Stimulated activated CD8-positive, alpha-beta memory T cell treated with anti-CD3 and anti-CD28 coated beads, Interleukin-2, amount 100 ng/mL, for 48 hours (primary cell): ENCODE measurements around the gene ZYG11A.

Experiments
- DNase-seq, 2 donors: peaks; one replicate each; pipeline ENCODE4 v3.0.0-alpha.2; 2020; ENCODE audit warnings: low read depth in 2 of 2

The ZYG11A gene

DNA sequence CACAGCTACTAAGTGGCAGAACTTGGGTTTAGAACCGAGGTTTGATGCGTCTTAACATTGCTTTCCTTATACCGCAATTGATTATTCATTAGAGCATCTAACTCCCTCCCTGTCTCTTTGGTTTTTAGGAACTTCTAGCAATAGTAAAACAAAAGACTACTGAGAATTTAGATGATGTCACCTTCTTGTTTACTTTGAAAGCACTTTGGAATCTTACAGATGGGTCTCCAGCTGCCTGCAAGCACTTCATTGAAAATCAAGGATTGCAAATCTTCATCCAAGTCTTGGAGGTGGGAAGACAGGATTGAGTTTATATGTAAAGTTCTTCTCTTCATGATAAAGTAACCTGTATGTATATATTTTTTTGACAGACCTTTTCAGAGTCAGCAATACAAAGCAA, 35.0 kb downstream of the ZYG11A start:
- no peak for DNase-seq

DNA sequence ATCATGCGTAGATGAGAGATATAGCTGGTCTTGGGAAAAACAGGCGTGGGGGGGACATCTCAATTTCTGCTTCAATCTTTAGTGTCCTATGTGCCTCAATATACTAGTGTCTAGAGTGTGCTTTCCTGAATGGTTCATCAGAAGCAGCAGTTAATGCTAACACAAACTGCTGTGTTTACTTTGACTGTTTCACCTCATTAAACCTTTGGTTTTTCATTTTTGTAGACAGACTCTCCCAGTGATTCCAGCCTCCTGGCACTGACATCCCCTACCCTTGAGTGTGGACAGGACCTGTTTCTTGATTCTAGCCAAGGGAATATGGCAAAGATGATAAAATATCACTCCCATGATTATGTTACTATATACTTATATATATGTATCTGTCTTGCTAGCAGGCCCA, 37.6 kb downstream of the ZYG11A start:
- DNase-seq = no peak

DNA sequence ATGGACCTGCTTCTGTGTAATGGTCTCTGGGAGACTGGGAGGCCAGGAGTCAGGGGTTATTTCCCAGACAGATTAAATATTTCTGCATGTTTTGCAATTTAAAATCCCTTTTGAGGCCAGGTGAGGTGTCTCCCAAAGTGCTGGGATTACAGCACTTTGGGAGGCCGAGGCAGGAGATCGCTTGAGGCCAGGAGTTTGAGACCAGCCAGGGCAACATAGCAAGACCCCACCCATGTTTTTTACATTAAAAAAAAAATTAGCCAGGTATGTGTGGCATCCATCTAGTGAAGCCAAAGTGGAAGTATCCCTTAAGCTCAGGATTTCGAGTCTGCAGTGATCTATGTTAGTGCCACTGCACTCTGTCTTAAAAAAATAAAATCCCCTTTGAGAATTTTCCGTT, 44.9 kb downstream of the ZYG11A start:
- no peak for DNase-seq

DNA sequence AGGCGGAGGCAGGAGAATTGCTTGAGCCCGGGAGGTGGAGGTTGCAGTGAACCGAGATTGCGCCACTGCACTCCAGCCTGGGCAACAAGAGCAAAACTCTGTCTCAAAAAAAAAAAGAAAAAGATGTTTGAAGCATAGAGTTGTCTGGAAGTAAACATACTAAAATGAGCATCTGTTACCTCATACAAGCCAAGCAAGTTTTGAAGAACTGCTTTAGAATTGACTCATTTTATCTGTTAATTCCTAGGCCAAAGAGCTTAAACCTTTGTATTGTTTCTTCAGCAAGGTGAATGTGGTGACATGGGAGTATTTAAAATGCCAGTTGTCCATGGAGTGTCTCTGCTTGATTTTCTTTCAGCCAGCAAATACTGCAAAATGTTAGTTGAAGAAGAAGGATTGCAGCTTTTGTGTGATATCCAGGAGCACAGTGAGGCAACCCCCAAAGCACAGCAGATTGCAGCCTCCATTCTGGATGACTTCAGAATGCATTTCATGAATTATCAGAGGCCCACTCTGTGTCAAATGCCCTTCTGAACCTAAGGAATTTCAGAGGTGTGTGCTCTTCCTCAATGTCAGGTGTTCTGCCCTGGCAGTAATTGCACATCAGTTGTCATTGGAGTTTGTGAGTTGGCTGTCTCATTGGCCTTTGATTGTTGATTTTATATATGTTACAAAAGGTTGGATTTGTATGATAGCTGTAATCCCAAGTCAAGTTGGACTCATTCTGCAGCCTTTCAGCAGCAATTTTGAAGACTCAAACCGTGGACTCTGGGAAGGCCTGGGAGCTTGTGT, 50.1 kb downstream of the ZYG11A start:
- no peak for DNase-seq

DNA sequence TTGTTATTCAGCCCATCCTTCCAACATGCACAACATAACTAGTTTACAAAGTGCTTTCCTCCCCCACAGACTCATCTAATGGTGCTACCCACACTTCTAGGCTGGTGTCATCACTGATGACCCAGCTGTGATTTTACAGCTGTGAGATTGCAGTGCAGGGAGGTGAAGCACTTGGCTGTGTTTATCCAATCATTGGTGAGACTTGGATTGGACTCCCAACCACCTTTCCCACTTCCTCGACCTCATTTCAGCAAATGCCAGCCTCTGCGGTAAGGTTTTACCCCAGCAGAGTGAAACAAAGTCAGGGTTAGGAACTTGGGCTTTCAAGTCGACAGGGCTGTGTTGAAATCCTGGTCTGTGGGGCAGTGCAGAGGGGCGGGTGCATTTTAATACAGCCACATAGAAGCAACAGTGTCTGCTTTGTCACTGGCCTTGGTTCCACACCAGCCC, 56.9 kb downstream of the ZYG11A start:
- no peak for DNase-seq

DNA sequence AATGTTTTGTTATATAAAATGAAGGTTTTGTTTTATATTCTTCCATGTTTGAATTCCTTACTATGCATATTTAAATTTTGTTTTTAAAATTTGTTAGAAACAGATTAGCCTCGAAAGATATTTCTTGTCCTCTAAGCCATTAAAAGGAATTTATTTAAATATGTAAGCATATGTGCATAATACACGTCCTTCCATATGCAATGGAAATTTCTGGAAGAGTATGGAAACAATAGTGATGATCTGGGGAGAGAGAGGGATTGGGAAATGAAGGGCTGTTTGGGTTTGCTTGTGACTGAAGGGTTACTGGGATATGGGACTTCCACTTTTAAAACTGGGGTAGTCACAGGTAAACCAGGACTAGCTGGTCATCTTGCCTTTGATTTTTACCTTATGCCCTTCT, 57.8 kb downstream of the ZYG11A start:
- DNase-seq = no peak

DNA sequence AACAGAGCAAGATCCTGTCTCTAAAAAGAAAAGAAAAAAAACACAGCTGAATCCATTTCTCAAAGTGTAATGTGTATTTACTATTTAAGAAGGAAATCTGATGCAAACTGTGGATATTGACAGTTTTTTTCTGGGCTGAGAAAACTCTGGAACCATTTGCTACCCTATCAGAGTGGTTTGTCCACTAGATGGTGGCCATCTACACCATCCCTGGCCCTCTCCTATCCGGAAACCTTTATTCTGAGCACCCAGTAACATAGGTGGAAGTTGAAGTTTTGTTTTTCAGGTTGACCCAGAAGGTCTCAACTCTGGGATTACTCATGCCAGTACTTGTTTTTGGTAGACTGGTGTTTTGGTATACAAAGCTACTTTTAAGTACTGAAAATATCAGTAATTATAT, 58.8 kb downstream of the ZYG11A start:
- no peak for DNase-seq

DNA sequence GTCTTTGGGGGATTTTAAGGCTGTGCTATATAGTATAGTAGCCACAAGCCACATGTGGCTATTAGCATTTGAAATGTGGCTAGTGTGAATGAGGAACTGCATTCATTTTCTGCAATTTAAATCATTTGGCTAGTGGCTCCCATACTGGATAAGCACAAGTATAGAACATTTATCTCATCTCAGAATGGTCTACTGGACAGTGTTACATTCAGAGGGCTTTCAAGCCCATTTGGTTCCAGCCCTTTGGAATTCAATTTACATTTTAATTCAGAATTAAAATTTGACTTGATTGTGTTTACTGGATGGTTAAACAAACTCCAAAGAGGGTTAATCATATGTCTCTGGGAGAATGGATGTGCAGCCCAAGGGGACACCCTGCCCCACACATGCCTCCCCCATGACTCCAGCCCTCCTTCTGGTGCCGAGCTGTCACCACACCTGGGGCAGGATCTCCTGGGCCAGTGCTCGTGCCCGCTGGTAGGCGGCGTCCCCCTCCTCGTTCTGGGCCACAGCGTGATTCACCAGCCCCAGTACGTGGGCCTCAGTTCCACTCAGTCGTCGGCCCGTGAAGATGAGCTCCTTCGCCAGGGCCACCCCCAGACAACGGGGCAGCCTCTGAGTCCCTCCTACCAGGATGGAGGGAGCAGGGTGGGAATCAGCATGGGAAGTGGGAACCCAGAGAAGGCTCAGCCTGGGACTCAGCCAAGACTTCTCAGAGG, 61.8 kb downstream of the ZYG11A start:
- no peak for DNase-seq

DNA sequence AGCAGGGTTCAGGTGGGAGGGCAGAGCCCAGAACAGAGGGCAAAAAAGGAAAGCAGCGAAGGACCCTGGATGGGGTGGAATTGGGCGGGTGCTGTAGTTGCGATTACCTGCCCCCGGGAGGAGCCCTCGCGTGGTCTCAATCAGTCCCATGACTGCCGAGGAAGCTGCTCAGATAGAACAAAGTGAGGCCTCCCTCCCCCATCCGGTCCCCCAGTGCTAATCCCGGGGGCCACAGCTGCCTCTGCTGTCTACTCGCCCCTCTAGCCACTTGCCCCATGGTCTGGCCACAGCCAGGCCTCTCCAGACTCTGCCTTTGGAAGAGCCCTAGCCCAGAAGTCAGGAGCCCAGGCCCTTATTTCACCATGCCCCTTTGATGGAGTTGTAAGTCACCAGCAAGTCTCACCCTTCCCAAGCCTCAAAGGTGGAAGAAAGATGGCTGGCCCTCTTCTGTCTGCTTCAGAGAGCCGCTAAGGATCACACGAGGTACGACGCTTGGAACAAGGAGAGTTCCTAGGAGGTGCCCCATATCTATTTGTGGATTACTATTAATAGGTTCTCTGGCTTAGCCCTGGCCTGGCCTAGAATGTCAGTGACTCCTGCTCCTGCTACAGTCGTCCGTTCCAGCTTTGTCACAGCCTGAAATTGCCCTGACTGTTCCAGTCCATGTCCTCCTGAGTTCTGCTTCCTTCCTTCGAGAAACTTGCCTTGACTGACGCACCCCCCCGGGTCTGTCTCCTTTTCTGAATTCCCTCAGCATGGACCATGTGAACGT, 62.6 kb downstream of the ZYG11A start:
- DNase-seq = peak; percentile 17

DNA sequence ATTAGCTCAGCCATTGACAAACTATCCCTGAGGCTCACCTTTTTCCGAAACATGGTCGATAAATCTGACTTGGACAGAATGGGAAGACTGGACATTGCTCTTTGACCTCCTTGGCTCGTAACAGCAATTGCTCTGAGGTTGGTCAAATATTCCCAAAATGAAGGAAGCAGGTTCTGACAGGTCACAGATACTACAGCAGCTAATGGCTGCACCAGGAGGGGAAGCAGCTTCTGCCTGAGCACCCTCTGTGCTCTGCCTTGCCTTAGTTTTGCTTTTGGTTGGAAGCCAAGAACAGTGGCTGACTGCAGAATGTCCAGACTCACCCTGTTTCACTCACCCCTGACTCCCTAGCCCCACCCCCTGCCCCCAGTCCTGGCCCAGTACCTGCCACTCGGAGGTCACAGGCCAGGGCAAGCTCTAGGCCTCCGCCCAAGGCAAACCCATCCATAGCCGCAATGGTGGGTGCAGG, 63.6 kb downstream of the ZYG11A start:
- no peak for DNase-seq

DNA sequence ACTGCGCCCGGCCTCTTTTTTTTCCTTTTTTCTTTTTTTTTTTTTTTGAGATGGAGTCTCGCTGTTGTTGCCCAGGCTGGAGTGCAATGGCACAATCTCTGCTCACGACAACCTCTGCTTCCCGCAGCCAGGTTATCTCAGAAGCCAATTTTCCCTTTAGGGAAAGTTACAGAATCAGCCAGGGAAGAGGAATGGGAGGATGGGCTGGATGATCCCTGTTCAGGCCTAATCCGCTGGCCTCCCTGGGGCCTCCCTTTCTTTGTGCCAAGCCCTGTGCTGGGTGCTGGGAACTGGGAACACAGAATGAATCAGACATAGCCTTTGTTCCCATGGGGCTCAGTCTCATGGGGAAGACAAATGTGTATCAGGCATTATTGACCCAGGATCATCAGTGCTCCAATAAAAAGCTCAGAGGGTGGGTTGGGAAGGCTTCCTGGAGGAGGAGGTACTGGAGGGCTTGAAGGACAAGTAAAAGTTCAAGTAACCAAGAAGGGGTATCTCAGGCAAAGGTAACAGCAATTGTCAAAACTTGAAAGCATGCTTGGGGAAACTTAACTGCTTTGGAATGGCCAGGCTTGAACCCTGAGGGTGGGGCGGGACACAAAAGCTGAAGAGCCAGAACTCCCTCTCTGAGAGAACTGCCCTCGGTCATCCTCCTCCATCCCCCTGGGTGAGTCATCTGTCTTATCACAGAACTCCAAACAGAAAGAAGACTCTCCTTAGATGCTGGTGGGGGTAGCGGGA, 64.7 kb downstream of the ZYG11A start:
- no peak for DNase-seq

DNA sequence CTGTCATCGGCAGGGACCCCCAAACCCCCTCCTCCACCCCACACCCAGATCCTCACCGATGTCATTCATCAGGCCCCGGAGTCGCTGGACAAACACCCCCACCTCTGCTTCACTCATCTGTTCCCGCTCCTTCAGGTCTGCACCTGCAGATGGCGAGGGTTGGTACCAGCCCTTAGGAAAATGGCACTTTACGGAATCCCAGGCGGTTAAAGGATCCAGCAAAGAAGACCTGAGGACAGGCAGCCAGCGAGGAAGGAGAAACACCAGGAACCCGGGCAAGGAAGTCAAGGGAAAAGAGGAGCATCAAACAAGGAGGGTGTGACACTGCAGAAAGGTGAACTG, 65.2 kb downstream of the ZYG11A start:
- no peak for DNase-seq

DNA sequence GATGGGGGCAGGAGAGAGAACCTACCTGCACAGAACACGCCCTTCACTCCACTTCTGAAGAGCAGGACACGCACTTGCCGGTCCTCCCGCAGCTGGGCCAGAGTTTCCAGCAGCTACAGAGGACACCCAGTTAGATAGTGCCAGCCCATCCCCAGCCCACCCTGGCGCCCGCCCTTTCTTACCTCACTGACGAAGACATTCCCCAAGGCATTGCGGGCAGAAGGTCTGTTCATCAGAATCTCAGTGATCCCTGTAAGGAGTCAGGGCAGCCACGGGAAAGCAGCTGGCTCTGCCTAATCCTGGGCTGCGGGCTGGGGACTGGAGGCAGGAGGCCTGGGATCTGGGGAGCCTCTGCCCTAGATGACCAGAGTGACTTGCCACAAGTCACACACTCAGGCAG, 69.0 kb downstream of the ZYG11A start:
- DNase-seq = no peak

DNA sequence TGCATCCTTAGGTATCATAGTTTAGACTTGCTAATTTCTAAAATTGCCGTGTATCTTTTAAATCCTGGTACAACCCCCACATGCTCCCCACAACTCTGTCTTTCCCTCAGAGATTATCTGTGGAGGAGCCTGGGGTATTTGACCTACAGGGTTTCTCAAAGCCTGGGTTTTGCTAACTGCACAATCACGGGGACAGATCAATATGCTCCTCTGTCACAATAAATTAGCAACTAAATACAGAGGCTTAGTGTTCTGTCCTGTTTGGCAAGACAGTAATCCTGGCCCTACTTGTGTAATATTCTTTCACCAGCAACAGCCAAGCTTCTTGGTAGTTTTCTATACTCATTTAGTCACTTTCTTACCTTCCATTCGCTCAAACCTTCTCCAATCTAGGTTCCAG, 70.5 kb downstream of the ZYG11A start:
- DNase-seq = no peak

DNA sequence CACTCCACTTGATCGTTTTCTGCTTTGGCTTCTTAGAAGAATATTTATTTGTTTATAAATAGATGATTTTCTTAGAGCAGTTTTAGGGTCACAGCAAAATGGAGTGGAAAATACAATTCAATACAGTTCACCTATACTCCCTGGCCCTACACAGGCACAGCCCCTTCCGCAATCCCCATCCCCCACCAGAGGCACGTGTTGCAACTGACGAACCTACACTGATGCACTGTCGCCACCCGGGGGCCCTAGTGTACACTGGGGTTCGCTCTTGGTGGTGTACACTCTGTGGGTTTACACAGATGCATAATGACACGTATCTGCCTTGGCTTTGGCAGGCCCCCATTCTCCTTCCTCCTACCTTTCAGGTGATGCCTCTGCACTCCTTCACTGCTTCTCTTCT, 71.0 kb downstream of the ZYG11A start:
- no peak for DNase-seq

DNA sequence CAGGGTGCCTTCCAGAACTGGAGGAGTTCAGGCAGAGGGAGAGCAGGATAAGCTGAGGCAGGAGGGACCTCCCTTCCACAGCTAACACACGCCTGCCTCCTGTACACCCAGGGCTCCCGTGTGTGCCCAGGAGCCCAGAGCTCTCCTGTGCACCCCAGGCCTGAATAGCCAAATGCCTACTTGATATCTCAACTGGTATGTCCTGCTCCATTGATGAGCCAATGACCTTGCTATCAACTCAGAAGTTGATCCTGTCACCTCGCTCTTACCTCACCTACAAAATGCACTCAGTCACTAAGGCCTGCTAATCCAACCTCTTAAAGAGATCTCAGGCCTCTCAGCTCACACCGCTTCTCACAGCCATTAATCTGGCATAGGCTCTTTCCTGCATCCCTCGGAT, 71.9 kb downstream of the ZYG11A start:
- no peak for DNase-seq

DNA sequence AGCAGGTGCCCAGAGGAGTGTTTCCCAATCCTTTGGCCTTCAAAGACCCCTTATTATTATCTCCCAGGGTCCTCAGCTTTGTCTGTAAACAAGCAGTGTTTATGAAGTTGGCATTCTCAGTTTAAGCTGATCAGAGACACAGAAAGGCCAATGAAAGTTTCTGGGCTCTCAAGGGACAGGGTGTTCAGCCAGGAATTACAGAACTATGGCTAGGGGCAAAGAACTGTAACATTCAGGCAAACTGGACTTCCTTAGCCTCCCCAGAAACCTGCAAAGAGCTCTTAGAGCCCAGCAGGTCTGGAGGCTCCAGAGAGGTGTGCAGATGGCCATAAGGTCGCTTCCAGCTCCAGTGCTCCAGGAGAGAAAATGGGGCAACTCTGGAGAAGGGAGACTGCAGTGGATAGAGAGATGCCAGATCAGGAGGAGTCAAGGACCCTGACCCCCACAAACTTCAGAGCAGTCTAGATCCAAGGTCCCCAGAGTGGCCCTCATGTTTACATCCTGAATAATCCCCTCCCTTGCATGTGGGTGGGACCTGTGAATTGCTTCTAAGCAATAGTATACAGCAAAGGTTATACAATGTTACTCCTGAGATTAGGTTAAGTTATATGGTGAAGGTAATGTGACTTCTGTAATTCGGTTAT, 72.8 kb downstream of the ZYG11A start:
- no peak for DNase-seq

DNA sequence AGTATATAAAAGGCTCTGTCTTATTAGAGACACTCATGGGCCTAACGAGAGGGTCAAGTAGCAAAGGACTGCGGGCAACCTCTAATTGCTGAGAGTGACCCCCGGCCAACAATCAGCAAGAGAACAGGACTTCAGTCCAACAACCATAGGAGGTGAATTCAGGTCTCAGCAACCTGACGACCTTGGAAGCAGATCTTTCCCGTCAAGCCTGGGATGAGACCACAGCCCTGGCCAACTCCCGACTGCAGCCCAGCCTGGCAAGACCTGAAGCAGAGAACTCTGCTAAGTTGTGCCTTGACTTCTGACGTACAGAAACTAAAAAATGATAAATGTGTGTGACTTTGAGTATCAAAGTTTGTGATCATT, 73.3 kb downstream of the ZYG11A start:
- DNase-seq = no peak

DNA sequence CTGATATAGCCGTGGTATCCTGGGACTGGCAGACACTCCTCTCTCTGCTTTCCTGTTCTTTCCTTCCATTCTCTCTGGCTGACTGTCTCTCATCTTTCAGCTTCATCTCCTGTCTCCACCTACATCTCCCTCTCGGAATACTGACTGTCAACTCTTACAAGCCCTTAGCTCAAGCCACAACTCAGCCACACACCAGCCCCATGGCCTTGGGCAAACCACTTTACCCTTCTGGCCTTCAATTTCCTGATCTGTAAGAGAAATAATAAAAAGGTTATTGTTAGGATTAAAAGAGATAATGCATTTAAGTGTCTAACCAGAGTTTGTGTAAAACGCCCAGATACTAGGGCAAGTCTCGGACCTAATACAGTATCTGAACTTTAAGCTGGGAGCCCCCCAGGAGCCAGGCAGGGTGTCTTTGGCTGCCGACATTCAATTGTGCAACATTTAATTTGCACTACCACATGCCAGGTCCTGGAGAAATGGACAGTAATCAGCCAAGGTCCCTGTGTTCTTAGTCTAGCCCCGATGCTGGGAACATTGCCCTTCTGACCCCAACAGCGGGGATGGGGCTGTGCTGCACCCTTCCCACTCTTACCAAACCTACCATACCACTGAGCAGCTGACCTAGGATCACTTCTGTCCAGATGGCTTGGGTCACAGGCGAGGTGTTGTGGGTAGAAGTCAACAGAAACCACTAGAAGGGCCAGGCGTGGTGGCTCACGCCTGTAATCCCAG, 73.8 kb downstream of the ZYG11A start:
- DNase-seq = no peak

DNA sequence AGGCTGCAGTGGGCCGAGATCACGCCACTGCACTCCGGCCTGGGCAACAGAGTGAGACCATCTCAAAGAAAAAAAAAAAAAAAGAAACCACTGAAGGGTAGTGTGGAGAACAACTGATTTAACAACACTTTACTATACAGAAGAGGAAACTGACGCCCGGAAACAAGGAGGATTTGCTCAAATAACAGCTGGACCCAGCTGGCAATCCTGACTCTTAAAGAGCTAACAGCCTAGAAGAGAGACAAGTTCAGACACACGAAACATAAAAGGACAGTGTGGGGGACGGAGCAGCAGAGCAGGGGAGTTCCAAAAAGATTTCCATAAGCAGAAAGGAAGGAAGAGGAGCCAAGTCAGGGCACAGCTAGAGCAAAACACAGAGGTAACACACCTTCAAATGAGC, 74.6 kb downstream of the ZYG11A start:
- no peak for DNase-seq

DNA sequence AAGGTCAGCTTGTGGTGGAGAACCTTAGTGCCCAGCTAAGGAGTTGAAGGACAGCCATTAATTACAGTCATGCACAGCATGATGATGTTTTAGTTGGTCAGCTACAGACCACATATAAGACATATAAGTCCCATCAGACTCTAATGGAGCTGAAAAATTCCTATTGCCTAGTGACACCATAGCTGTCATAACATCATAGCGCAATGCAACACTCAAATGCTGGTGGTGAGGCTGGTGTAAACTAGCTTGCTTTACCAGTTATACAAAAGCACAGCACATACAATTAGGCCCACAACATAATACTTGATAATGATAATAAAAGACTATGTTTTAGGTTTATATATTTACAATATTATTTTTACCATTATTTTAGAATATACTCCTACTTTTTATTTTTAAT, 75.0 kb downstream of the ZYG11A start:
- no peak for DNase-seq
